Measurements from ENCODE around the gene METTL27. TPM values are rescaled to one million over a fixed set of nuclear protein-coding genes. Genes with fewer than 3 reads are reported as not detected.

METTL27 gene
- total and polyA plus RNA-seq, 10 donors, result 0.59 to 8.5 (median 2.9) TPM

DNA sequence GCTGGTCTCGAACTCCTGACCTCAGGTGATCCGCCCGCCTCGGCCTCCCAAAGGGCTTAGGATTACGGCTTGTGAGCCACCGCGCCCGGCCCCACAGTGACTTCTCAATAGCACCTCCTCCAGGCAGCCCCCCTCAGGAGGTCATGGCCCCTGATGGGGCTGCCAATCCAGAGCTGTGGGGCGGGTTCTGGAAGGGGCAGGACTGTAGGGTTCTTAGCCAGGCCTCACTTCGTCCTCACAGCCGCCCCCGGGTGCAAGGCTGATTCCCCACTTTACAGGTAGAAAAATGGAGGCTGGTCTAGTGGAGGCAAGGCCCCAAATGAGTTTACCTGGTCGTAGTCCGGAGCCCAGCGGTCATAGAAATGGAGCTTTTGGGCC is 638 bp downstream of the METTL27 start:
- Histone ChIP-seq H3K4me3 (peak overlapping the region; percentile 28 to 76 (median 52)), H3K27ac (peak overlapping the region in 5 of 8 donors; percentile 67 to 82 (median 75)), H3K36me3 (no peaks in the 10 kb centered on the region), H3K27me3 (replicated peaks in 1 of 7) (no peaks in the 10 kb centered on the region), H3K9me3 (no peaks in the 10 kb centered on the region), H3K4me1 (peaks cover 0 to 50% (median 32%) of the 10 kb centered on the region in 6 donors)
- DNase-seq, result no peak
- intact Hi-C loops (cut with DNase I; ENCODE audit: low total_unique reads), result no loop called here
- 46 to 86% (median 80%) methylated on average over 9 to 15 of the region's 15 CpGs for WGBS, 5 donors
- TF ChIP-seq POLR2A (IDR thresholded peaks at IDR 0.05) (no peak), POLR2AphosphoS5 (IDR thresholded peaks at IDR 0.05) (no peak), CTCF (IDR thresholded peaks at IDR 0.05 in 8 of 11, conservative IDR thresholded peaks at IDR 0.05 in 3 of 11) (no peak)

DNA sequence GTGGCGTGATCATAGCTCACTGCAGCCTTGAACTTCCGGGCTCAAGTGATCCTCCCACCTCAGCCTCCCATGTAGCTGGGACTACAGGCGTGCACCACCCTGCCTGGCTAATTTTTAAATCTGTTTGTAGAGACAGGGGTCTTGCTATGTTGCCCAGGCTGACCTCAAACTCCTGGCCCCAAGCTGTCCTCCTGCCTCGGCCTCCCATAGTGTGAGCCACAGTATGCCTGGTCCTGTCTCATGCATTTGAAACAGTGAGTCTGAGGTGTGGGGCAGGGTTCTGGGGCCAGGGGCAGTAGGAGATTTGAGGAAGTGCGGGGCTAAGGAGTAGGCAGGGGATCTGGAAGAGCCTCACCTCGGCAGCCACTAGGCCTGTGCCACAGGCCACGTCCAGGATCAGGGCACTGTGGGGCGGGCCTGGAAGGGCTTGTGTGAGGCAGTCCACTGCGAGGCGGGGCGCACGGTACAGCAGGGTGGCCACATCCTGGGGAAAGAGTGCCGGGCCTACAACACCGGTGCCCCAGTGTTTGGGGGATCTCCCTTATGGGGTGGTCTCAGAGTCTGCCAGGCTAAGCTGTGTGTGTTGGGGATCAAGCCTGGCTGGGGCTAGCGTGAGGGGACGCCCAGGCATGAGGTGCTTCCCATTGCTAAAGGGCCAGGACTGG is 1.5 kb downstream of the METTL27 start:
- no peaks in the 10 kb centered on the region for H3K27me3 ChIP-seq (replicated peaks in 1 of 7)
- no peaks in the 10 kb centered on the region for H3K36me3 ChIP-seq
- no peak overlapping the region for H3K4me3 ChIP-seq
- H3K4me1 ChIP-seq, result peaks cover 0 to 44% (median 30%) of the 10 kb centered on the region in 6 donors
- intact Hi-C loops (cut with DNase I; ENCODE audit: low total_unique reads), result no loop called here
- TF ChIP-seq POLR2AphosphoS5 (IDR thresholded peaks at IDR 0.05) (no peak), POLR2A (IDR thresholded peaks at IDR 0.05) (no peak), CTCF (IDR thresholded peaks at IDR 0.05 in 8 of 11, conservative IDR thresholded peaks at IDR 0.05 in 3 of 11) (no peak)
- no peak overlapping the region for H3K27ac ChIP-seq
- DNase-seq, result no peak
- 87 to 95% (median 90%) methylated on average over 13 to 16 of the region's 16 CpGs for WGBS, 5 donors
- no peaks in the 10 kb centered on the region for H3K9me3 ChIP-seq

DNA sequence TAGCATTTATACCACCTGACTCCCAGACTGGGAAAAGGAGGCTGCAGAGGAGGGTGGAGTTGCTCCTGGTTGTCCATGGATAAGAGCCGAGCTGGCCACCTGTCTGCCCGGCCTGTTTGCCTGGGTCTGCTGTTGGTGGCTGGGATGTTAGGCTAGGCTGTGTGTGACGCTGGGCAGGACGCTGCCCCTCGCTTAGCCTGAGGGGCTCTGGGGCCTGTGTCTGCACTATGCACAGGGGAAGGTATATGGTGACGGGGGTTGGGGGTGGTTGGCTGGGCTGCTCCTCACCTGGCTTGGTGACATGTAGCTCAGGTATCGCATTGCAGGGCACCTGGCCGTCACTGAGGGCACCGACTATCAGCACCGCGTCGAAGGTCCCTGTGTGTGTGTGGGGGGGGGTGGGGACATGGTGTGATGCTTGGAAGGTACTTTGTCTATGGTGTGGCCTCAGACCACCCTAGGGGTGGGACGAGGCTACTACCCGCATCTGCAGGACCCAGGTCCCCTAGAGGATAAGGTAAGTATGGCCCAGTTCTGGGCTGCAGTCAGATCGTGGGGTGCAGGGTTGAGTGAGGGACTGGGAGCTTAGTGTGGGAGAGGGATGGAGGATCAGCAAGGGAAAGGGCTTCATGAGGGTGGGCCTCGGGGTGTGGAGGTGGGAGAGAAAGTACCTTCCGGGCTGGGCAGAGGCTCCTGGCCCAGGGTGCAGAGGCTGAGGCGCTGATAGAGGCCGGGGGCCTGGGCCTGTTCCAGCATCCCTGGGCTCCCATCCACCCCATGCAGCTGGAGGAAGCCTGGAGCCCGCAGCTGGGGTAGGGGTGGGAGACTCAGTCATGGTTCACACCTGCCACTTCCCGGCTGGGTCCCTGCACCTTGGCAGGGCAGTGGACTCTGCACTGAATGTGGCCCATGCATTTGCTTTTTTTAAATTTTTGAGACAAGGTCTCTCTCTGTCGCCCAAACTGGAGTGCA is 2.3 kb downstream of the METTL27 start:
- WGBS, 5 donors, result 90 to 94% (median 92%) methylated on average over 22 of the region's 22 CpGs
- H3K4me3 ChIP-seq, result no peak overlapping the region
- H3K27me3 ChIP-seq (replicated peaks in 1 of 7), result no peaks in the 10 kb centered on the region
- no peak for DNase-seq
- TF ChIP-seq CTCF (IDR thresholded peaks at IDR 0.05 in 8 of 11, conservative IDR thresholded peaks at IDR 0.05 in 3 of 11) (no peak), POLR2AphosphoS5 (IDR thresholded peaks at IDR 0.05) (no peak), POLR2A (IDR thresholded peaks at IDR 0.05) (no peak)
- no peak overlapping the region for H3K27ac ChIP-seq
- no peaks in the 10 kb centered on the region for H3K9me3 ChIP-seq
- H3K36me3 ChIP-seq, result no peaks in the 10 kb centered on the region
- peaks cover 0 to 36% (median 23%) of the 10 kb centered on the region in 6 donors for H3K4me1 ChIP-seq
- intact Hi-C loops (cut with DNase I; ENCODE audit: low total_unique reads), result no loop called here

GRCh38 chr7:73839290-73839689 is 3.0 kb downstream of the METTL27 start:
- DNase-seq, result no peak
- no peaks in the 10 kb centered on the region for H3K36me3 ChIP-seq
- TF ChIP-seq POLR2A (IDR thresholded peaks at IDR 0.05) (no peak), POLR2AphosphoS5 (IDR thresholded peaks at IDR 0.05) (no peak), CTCF (IDR thresholded peaks at IDR 0.05 in 8 of 11, conservative IDR thresholded peaks at IDR 0.05 in 3 of 11) (no peak)
- 91 to 94% (median 92%) methylated on average over 7 of the region's 7 CpGs for WGBS, 5 donors
- no peak overlapping the region for H3K27ac ChIP-seq
- no peak overlapping the region for H3K4me3 ChIP-seq
- no peaks in the 10 kb centered on the region for H3K27me3 ChIP-seq (replicated peaks in 1 of 7)
- H3K9me3 ChIP-seq, result no peaks in the 10 kb centered on the region
- peaks cover 0 to 30% (median 20%) of the 10 kb centered on the region in 6 donors for H3K4me1 ChIP-seq
- intact Hi-C loops (cut with DNase I; ENCODE audit: low total_unique reads), result no loop called here

All from spleen (tissue), 11 donors.